Stimulated activated CD4-positive, alpha-beta T cell treated with anti-CD3 and anti-CD28 coated beads, Interleukin-15, amount 100 ng/mL, for 24 hours (primary cell): ENCODE data around the gene RNASE8.
"Not testable (repeated sequence)": the region's sequence is repeated elsewhere in the genome, so short reads cannot be mapped to it uniquely, and the experiment has no call there.

Source experiments
- DNase-seq: peaks from one replicate; pipeline ENCODE4 v3.0.0-alpha.2; 2020

The RNASE8 gene

DNA sequence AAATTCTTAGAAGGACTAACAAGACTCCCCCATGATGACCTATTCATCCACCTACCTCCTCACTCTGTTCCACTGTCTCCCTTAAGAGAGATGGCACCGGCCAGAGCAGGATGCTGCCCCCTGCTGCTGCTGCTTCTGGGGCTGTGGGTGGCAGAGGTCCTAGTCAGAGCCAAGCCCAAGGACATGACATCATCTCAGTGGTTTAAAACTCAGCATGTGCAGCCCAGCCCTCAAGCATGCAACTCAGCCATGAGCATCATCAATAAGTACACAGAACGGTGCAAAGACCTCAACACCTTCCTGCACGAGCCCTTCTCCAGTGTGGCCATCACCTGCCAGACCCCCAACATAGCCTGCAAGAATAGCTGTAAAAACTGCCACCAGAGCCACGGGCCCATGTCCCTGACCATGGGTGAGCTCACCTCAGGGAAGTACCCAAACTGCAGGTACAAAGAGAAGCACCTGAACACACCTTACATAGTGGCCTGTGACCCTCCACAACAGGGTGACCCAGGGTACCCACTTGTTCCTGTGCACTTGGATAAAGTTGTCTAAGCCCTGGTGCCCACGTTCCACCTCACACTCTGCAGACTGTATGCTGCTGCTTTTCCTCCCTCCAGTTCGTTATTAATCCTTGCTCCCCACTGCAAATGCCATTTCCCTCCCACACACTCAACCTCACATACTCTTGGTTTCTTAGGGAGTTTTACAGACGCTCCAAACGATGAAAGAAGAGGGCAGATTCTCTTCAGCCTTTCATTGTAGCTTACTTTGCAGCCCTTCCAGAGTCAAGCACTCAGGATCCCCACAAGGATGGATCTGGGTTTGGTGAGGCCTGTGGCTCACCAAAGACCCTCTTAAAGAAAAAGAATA is at the start of gene RNASE8:
Gene RNASE8, plus strand, starts transcription at position 20 of the 873 bp plus-strand sequence. Its CDS starts 71 bp downstream, at position 91.
- DNase-seq: peak; percentile 20

DNA sequence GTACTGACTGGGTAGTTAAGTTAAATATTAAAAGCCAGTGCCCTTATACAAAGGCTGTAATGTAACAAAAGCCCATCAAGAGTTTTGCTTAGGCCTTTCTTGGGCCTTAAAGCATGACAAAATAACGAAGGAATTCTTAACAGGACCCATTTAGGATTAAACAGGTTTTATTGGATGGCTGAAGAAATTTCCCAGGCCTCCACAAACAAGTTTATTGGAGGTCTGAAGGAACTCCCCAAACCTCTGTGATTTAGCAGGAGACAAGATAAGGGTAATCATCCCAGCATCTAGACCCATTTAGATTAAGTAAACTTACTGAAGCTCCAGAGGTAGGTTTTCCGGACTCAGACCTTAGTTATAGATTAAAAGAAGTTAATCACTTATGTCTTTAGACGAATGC is 47.9 kb upstream of the RNASE8 start:
- not testable (repeated sequence) for DNase-seq

- no peak for DNase-seq
Observed at GRCh38 chr14:21011136-21011535, 46.5 kb upstream of the RNASE8 start.

GRCh38 chr14:21014761-21015190 is 42.8 kb upstream of the RNASE8 start:
- peak; percentile 88 for DNase-seq

- DNase-seq: no peak
Observed at GRCh38 chr14:21015312-21015711, 42.3 kb upstream of the RNASE8 start.

DNA sequence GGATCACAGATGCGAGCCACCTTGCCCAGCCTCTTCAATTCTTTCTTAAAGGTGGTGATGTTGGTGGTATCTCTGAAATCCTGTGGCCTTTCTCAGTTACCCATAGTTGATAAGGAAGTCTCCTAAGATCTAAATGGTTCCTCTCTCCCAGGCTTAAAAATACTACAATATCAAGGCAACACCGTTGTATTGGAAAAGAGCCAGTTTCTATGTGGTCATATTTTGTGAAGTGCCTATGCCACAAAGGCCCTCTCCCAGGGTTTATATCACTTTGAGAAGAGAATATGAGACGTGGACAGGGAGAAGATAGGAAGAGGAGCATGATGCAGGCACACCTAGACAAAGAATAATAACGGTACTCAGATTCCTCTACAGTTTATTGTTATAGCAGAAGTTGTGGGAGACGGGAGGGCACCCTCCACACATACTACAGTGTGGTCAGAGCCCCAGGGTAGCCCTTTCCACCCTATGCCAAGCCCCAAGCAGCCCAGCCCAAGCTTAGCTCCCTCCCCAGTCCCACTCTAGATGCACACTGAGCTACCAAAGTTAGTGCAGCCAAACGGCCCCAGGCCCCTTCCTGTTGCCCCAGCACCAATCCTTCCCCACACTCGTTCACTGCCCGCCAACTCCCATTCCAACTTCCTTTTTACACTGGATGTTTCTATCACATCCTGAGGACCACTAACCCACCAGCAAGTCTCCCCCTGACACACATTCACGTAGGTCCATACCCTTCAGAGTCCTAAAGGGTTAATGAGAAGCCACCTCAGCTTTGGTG is 41.0 kb upstream of the RNASE8 start:
- DNase-seq: no peak

DNA sequence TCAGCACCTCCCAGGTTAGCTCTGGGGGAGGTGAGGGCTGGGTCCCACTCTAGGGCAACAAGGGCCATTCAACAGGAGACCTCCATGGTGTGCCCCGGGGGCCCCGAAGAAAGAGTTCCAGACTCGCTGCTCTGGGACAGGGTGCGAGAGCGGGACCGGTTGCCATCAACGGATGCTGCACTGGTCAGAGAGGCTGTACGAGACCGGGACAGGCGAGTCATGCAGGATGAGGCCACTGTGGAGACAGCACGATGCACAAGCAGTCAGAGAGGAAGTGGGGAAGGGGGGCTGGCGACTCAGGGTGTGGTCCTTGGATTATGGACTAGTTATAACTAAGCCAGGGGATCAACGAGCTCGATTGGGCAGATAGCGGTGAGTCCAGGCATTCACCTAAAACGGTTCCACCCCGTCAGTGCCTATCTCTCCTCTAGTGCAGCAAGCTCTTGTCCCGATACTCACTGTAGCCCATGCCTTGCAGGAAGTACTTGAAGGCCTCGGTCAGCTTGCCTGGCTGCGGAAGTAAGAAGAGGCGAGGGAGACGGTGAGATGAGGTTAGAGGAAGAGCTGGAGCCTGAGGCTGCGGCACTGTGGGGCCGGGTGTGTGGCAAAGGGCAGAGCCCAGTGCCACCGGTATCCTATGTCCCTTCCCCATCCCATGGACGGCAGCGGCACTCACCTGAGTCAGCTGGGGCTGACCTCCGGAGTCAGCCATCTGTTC is 39.9 kb upstream of the RNASE8 start:
- no peak for DNase-seq

DNA sequence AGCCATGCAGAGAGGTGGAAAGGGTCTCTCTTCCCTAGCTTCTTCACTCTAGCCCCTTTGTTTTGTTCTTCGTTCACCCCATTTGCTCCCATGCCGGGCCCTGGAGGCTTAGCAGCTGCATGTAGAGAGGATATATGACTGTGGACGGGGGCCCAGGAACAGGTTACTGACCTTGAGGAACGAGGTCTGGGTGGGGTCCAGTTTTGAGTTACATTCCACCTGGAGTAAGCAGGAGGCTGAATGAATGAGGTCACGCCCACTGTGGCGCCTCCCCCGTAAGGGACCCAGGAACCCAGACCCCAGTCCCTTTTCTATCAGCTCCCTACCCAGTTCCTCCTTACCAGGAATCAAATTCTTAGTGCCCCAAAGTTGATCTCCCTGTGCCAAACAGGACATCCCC is 39.3 kb upstream of the RNASE8 start:
- no peak for DNase-seq

- no peak for DNase-seq
Observed at GRCh38 chr14:21018781-21019180, 38.8 kb upstream of the RNASE8 start.

DNA sequence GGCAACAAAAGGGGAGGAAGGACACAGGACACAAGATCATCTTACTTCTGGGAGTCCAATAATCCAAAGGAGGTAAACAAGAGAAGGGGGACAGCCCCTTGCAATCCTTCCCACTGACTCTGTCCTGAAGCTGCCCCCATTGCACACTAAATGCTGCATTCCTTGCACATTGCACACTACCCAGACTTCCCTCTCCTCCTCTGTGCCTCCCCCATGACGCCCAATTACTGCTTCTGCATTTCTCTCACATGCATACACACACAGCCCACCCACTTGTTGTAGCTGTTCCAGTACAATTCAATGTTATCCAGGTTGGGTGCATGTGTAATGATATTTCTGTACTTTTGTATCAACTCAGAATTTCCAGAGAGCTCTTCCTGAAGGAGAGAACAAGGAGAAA is 38.3 kb upstream of the RNASE8 start:
- DNase-seq: no peak

DNA sequence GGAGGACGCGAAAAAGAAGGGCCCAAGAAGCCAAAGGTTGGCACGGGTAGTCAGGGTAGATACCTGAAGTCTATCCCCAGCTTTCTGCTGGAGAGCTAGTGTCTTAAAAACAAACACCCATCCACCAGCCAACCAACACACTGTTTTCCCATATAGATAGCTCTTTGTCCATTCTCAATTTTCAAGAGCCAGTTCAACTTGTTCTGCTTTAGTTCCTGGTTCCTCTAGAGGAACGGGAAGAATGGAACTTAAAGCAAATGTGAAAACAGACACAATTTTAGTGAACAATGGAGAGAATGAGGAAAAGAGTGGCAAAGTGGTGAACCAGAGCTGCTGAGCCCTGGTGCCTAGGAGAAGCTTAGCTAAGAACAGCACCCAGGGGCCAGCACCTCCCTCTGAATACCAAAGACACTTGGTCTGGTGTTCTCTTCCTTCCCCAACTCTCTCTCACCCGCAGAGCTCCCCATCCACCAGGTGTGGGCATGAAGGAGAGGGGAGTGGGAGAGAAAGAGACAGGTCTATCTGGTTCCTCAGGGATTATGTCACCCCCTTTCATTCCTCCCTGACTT is 36.6 kb upstream of the RNASE8 start:
- DNase-seq: no peak

DNA sequence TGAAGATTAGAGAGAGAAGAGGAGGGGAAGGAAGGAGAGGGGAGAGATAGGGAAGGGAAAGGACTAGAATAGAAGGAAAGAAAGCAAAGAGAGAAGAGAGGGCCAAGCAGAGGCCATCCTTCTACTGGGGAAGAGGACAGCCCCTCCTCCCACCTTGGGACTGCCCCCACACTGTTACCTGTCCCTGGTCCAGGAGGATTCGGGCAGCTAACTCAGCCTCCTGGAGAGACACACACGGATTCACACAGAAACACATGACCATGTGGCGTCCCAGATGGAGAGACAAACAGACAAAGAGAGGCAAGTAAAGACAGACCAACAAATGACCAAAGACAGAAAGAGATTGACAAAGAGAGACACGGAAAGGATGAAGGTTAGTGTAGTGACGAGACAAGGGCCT is 34.9 kb upstream of the RNASE8 start:
- DNase-seq: no peak

DNA sequence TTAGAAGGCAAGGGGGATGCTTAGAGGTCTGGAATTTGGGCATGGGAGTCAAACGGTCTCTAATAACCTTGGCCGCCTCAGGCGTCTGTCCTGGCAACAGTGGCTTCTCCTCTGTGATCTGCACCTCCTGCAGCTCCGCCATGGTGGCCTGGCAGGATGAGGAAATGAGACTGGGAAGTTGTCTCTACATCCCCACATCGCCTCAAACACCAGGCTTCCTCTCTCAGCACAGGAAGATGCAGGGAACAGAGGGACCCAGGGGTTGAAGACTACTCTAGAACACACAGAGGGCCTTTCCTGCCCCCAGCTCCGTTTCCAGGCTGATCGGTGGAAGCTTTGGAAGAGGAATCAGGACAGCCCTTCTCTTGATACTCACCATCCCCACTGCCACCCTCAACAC is 34.4 kb upstream of the RNASE8 start:
- no peak for DNase-seq

GRCh38 chr14:21023817-21024584 is 33.6 kb upstream of the RNASE8 start:
- peak; percentile 20 for DNase-seq

DNA sequence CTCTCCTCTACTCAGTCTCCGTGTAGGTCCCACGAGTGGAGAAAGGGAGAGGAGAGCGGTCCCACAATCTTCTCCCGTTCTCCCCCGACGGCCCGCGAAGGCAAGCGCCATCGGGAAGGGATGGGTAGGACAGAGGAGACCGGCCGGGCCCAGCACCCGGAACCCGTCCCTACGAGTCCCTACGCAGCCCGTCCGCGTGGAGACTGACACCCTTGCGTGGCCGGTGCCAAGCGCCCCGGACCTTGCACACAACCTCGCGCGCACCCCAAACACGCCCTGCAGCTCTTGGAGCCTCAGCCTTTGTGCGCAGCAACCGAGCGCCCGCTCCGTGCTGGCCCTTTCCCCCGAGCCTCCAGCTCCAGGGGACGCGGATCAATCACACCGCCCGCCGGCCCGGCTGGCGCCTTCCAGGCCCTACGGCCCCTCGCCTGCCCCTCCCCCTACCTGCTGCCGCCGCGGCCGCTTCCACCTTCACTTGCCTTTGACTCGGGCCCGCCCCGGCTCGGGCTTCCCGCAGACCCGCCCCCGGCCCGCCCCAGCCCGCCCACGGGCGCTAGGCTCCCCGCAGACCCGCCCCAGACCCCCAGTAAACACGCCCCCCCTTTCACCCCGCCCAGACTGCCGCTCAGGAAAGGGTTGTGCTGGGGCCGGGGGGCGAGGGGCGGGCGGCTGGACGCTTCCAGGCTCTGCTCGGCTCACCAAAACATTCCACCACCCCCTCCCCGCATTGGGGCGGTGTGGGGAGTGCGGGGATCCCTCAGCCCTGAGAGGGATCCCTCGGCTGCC is 32.8 kb upstream of the RNASE8 start, which contains the start of gene NDRG2:
Gene NDRG2, minus strand, starts transcription at position 477 of the 786 bp plus-strand sequence. CDS start 1,746 bp downstream, outside the sequence.
- peak; percentile 78 for DNase-seq

GRCh38 chr14:21025371-21026273 is 32.0 kb upstream of the RNASE8 start:
- no peak for DNase-seq

DNA sequence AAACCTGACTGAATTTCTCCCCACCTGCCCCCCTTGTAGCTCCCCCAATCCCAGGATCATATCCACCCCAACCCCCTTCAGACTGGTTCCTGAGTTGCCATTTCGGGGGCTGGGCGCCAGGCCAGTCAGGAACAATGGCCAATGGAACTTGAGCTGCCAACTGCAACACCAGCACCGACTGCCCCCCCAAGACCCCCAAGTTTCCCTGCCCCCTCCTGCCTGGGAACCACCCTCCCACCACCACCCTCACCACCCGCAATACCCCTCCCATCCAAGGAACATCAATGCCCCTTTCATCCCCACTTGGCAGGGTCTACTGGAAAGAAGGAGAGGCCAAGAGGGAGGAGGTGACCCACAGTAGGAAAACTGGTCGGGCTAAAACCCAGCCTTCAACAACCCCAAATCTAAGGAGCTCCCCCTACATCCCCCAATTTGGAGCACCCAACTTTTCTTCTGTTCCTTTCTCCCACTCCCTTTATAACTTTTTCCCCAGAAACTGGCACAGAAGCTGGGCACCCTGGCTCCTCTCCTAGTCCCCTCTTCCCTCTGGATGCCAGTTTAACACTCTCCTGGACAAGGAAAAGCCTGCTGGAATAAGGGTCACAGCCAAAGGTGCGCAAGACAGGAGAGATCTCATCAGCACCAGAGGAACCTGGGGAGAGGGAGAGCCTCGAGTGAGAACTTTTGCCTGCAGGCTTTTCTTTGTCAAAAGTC is 31.2 kb upstream of the RNASE8 start:
- DNase-seq: no peak

- no peak for DNase-seq
Observed at GRCh38 chr14:21026988-21027315, 30.7 kb upstream of the RNASE8 start.

DNA sequence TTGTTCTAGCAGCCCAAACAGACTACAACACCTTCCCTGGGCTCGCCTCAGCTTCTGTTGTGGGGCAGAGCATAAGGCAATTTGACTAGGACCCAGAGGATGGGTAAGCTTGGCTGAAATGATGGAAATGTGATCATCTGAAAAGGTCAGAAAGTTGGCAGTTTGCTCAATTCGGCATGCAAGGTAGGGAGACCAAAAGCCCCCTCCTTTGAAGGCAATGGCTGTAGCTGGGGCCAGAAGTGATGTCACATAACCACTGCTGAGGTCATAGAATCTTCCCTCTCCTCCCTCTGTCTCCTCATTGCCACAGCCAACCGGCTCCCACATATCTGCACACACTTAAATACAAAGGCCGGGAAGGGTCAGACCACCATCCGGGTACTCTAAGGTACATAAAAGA is 27.7 kb upstream of the RNASE8 start, which contains the start of gene TPPP2:
Gene TPPP2, plus strand, starts transcription at position 301 of the 400 bp plus-strand sequence. CDS start 365 bp downstream, outside the sequence.
- DNase-seq: no peak
